OCI-LY1 (cell line): ENCODE measurements around the gene CRAT.

ENCODE experiments used
- EZH2 ChIP-seq: fragments of 200-600 bp; sonication (generic), shearing (Covaris generic); IDR thresholded peaks from 2 replicates; pipeline ENCODE4 v1.8.0; 2017; ENCODE audit warnings: borderline replicate concordance, mixed run types, mild to moderate bottlenecking, antibody characterized with exemption, low read length, moderate library complexity, mixed read lengths
- TF ChIP-seq, protein P1 (sequence below): fragments of 200-600 bp; sonication (generic), shearing (Covaris generic); IDR thresholded peaks from 2 replicates; pipeline ENCODE4 v1.5.1; 2017; ENCODE audit warnings: mild to moderate bottlenecking, antibody characterized with exemption, low read length, moderate library complexity, mixed read lengths

DNA sequence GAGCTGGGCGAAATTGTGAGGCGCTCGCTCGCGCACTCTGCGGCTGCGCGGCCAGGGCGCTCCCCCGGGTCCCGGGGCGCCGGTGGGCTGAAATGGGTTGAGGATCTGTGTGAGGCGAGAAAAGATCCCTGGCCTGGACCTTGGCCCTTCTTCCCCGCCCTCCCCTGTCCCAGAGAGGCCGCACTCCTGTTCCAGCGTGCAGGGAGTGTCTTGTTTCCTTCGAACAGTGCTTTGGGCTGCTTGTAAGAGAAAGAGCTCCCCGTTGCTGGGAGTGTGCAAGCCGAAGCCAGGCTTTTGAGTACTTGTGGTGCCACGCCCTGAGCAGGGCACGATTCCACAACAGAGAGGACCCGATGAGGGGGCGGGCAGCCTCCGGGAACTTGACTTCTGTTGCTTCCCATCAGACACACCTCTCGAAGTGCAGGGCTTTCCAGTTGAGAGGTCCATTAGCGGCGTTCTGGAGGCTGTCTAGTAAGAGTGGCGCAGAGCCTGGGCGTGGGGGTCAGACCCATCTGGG is 29.1 kb downstream of the CRAT start:
- TF ChIP-seq, protein P1, sequence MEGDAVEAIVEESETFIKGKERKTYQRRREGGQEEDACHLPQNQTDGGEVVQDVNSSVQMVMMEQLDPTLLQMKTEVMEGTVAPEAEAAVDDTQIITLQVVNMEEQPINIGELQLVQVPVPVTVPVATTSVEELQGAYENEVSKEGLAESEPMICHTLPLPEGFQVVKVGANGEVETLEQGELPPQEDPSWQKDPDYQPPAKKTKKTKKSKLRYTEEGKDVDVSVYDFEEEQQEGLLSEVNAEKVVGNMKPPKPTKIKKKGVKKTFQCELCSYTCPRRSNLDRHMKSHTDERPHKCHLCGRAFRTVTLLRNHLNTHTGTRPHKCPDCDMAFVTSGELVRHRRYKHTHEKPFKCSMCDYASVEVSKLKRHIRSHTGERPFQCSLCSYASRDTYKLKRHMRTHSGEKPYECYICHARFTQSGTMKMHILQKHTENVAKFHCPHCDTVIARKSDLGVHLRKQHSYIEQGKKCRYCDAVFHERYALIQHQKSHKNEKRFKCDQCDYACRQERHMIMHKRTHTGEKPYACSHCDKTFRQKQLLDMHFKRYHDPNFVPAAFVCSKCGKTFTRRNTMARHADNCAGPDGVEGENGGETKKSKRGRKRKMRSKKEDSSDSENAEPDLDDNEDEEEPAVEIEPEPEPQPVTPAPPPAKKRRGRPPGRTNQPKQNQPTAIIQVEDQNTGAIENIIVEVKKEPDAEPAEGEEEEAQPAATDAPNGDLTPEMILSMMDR = no peak
- TF ChIP-seq EZH2 = no peak
